HK-2 (cell line): ENCODE data around the gene SLC44A1.

ENCODE experiments used
- DNase-seq: peaks from one replicate; pipeline ENCODE4 v3.0.0-alpha.2; 2018; ENCODE audit not compliant: unreplicated experiment

Gene SLC44A1

DNA sequence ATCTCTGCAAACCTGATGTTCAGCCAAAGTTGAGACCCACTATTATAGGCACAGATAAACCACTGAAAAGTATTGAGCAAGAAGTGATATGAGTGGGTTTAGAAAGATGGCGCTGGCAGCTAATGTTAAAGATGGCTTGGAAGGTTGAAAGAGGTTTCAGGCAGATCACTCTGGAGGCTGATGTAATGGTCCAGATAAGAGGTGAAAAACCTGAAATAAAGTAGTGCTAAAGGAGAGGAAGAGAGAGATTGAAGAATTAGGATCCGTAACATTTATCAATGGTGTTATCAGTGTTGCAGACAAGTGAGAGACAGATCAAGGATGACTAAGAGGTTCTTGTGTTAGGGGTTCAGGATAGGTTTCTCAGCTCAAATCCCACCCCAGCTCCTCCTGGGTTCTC lies 58.3 kb downstream of the SLC44A1 start:
- DNase-seq = no peak

DNA sequence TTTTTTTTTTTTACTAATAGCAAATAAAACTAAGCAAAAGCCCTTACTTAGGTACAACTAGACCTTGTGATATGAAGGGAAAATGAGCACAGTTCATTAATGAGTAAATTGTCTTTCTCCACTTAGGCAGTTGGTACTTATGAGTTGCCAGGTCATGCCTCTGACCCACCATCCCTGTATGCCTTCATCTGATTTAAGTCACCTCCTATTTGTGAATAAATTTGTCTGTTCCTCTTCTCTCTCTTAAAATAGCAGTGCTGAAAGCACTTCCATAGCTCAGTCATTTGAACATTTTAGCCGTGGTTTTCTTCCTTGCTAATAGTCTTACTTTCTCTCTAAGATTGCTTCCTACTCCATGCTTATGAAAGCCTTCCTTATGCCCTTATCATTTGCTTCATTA lies 61.4 kb downstream of the SLC44A1 start:
- DNase-seq = no peak

DNA sequence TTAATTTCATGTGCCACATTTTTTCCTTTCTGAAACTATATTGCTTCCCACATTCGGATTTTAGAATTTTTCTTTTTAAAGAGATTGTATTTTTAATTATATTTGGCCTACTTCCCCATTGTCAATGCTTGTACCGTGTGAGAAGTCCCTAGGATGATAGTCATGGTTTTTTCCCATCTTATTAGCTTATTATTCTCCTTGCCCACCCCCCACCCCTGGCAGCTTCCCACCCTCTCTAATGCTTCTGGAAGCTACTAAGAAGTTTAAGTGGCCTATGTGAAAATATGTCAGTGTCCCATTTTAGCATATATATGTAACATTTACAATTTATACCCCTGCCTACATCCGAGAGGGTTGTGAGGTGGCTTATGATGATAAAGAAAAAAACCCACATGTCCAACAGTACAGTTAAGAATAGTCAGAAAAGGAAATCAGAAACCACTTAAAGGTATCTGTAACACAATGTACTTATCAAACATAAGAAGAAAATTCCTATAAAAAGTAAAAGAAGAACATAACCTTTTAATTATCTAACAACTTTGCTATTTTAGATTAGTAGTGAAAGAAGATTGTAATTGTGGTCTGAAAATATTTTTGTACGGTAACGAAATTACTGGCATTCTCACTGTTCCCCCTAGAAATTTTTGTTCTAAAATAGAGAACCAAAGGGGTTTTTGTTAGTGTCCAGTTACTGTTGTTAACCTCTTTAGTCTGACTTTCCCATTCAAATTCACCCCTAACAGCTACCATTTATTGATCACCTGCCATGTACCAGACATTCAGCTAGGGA lies 62.1 kb downstream of the SLC44A1 start:
- DNase-seq = no peak

DNA sequence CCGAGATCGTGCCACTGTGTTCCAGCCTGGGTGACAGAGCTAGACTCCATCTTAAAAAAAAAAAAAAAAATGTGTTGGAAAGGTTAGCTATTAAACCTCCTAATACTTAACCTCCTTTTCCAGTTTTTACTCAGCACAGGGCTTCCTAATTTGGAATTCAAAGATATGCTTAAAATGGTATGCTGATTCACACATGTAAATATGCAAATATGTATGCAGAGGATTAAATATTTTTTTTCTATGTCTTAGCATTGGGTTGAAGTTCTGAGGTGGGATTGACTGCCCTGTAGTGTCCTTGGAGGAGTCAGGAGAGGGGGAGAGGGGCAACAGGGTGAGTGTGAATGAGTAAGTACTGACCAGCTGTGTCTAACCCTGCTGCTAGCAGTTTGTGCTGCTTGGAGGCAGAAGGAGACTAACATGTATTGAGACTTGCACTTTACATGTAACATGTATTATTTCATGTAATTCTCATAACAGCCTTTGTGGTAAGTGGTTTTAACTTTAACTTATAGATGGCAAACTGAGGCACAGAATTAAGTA lies 63.2 kb downstream of the SLC44A1 start:
- no peak for DNase-seq

- DNase-seq = no peak
Observed at GRCh38 chr9:105308461-105309341, 64.2 kb downstream of the SLC44A1 start.

DNA sequence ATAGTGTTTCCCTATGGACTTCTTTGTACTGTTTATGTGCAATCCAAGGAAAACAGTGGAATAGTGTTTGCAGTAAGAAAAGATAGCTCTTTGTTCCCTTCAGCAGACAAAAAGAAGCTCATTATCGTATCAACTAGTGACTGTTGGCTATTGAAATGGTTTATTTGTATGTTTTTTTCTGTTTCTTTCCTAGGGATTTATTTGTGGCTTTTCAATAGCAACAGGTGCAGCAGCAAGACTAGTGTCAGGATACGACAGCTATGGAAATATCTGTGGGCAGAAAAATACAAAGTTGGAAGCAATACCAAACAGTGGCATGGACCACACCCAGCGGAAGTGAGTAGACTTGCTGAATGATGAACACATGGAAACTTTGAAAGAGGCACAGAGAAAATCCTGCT lies 65.1 kb downstream of the SLC44A1 start:
- DNase-seq = no peak

GRCh38 chr9:105311306-105311705 lies 66.9 kb downstream of the SLC44A1 start:
- no peak for DNase-seq

DNA sequence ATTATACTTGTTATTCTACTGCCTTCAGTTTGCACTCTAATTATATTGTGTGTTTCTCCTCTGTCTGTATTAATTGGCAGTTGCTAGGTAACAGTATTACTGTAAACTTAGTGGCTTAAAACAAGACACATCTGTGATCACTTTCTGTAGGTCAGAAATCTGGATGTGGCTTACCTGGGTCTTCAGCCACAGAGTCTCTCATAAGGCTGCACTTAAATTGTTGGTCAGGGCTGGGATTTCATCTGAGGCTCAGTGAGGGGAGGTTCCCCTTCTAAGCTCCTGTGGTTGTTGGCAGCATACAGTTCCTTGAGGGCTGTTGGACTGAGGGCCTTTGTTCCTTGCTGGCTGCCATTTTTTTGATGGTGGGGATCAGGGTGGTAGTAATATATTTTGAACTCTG lies 68.8 kb downstream of the SLC44A1 start:
- no peak for DNase-seq

- DNase-seq = no peak
Observed at GRCh38 chr9:105316703-105317102, 72.3 kb downstream of the SLC44A1 start.

DNA sequence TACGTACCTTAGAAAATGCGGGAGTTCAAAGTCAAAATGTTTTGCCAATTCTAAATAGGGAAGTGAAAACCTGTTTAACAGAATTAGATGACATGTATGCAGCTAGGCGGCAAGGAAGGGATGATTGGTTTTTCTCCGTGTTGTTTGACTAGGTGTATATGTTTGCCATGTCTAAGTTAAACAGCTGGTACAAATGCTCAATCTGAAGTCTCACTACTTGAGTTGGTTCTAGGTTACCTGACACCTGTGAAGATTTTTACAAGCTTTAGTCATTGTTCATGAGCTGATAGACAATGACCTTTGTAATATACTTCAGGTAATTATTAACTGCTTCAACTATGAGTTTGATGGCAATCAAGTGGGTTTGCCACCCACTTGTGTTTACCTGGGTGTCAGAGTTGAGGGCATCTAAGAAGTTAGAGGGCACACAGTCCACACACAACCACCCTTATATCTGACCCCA lies 74.3 kb downstream of the SLC44A1 start:
- DNase-seq = no peak

DNA sequence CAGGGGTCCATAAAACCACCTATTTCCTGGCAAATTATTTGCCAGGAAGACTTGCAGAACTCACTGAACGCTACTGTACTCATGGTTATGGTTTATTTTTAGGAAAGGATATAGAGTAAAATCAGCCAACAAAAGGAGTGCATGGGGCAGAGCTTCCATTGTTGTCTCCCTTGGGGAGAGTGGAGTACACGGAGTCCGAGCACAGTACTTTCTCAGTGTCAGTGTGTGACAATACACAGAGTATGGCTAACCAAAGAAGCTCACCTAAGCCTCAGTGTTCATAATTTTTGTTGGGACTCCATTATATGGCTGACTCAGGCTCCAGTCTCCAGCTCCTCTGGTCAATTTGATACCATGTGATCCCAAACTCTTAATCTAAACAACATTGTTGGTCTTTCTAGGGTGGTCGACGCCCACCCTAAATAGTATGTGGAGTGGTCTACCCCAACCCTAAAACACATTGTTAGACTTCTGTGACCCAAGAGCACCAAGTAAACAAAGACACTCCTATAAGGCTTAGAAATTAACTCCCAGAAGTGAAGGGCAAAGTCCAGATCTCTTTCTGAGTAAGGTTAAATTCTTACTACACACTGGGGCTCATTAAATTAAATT lies 74.9 kb downstream of the SLC44A1 start:
- DNase-seq = no peak

DNA sequence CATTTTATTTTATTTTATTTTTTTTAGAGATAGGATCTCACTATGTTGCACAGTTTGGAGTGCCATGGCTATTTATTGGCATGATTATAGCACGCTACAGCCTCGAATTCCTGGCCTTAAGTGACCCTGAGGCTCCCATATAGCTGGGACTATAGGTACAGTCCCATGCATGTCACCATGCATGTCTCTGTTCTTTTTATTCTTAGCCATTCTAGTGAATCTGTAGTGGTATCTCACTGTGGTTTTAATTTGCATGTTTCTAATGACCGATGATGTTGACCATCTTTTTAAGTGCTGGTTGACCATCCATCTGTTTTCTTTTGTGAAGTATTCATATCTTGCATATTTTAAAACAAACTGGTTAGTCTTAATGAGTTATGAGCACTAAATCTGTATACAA lies 76.1 kb downstream of the SLC44A1 start:
- no peak for DNase-seq

DNA sequence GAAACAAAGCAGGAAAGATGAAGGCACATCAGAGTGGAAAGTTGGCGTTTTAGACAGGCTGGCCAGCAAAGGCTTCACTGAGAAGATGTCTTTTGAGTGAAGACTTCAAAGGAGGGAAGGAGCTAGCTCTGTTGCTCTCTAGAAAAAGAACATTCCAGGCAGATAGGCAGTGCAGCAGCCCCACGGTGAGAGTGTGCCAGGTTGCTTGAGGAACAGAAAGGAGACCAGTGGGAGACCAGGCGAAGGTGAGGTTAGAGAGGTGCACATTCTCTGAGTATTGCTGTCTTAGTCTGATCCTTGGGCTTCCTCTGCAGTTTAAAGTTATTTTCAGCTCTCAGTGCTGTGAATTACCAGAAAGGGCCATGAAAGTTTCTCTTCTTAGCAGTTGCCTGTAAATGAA lies 83.8 kb downstream of the SLC44A1 start:
- no peak for DNase-seq

GRCh38 chr9:105328872-105329718 lies 84.6 kb downstream of the SLC44A1 start:
- no peak for DNase-seq

GRCh38 chr9:105329719-105330062 lies 85.2 kb downstream of the SLC44A1 start:
- DNase-seq = no peak

DNA sequence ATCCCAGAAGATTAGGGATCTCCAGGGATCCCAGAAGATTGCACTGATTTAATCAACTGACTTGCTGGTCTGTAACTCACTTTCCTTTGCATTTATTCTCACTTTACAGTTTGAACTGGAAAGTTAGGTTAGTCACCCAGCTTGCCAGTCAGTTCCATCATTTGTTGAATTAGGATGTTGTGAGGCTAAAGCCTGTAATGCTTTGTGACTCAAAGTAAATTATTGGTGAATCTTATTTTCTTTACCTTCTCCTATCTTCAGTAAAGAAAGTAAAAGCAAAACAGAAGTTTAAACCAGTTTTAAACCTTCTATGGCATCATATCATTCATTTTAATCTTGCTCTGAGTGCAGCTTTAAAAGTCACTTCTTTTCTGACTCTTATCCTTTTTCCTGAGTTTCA lies 85.8 kb downstream of the SLC44A1 start:
- no peak for DNase-seq

GRCh38 chr9:105330755-105331154 lies 86.3 kb downstream of the SLC44A1 start:
- no peak for DNase-seq

DNA sequence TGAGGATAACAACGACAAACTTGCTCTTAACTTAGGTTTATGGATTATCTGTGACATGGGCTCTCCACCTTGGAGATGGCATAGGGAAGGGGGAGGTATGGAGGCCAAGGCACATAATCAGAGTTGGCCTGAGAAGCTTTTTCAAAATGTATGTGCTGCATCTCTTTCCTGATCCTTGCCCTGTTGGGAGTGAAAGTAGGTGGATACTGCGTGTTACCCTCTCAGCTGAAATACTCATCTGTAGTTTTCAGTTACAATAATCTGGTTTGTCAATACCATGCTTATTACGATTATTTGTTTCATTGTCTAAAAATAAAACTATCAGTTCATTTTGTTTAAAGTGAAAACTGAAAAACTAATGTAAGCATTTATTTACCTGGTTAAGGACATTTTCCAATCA lies 86.7 kb downstream of the SLC44A1 start:
- DNase-seq = no peak

- no peak for DNase-seq
Observed at GRCh38 chr9:105331755-105332154, 87.3 kb downstream of the SLC44A1 start.

GRCh38 chr9:105332471-105332870 lies 88.0 kb downstream of the SLC44A1 start:
- no peak for DNase-seq

GRCh38 chr9:105333076-105333475 lies 88.6 kb downstream of the SLC44A1 start:
- DNase-seq = no peak
